Adipocyte (in vitro differentiated cells): ENCODE results near the gene DENND6A.

ENCODE experiments used
- DNase-seq: peaks from one replicate; pipeline ENCODE4 v3.0.0-alpha.2; 2015; ENCODE audit warnings: low read depth
- H3K27me3 ChIP-seq: replicated peaks from 2 replicates; pipeline ENCODE4 v1.7.0; 2013; ENCODE audit warnings: mild to moderate bottlenecking, low read length, moderate library complexity; ENCODE audit not compliant: control insufficient read depth, insufficient read depth
- H3K36me3 ChIP-seq: 2 replicates; pipeline ENCODE4 v1.7.0; 2013; ENCODE audit warnings: low read length, mild to moderate bottlenecking, moderate library complexity; ENCODE audit not compliant: control insufficient read depth, insufficient read depth, severe bottlenecking
- H3K4me1 ChIP-seq: 2 replicates; pipeline ENCODE4 v1.7.0; 2013; ENCODE audit warnings: mild to moderate bottlenecking, low read length, moderate library complexity; ENCODE audit not compliant: control insufficient read depth, insufficient read depth
- H3K4me3 ChIP-seq: 2 replicates; pipeline ENCODE4 v1.7.0; 2013; ENCODE audit warnings: mild to moderate bottlenecking, low read length, moderate library complexity
- H3K9ac ChIP-seq: 2 replicates; pipeline ENCODE4 v1.7.0; 2013; ENCODE audit warnings: mild to moderate bottlenecking, low read length, moderate library complexity
- H3K9me3 ChIP-seq: 2 replicates; pipeline ENCODE4 v1.7.0; 2013; ENCODE audit warnings: mild to moderate bottlenecking, low read length, moderate library complexity; ENCODE audit not compliant: control insufficient read depth

The DENND6A gene, protein sequence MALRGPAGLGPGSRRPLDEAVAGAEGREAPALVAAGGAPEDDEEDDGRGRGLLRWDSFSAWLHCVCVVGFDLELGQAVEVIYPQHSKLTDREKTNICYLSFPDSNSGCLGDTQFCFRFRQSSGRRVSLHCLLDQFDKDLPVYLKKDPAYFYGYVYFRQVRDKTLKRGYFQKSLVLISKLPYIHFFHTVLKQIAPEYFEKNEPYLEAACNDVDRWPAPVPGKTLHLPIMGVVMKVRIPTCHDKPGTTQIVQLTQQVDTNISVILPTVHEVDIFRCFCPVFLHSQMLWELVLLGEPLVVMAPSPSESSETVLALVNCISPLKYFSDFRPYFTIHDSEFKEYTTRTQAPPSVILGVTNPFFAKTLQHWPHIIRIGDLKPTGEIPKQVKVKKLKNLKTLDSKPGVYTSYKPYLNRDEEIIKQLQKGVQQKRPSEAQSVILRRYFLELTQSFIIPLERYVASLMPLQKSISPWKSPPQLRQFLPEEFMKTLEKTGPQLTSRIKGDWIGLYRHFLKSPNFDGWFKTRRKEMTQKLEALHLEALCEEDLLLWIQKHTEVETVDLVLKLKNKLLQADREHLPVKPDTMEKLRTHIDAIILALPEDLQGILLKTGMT

DNA sequence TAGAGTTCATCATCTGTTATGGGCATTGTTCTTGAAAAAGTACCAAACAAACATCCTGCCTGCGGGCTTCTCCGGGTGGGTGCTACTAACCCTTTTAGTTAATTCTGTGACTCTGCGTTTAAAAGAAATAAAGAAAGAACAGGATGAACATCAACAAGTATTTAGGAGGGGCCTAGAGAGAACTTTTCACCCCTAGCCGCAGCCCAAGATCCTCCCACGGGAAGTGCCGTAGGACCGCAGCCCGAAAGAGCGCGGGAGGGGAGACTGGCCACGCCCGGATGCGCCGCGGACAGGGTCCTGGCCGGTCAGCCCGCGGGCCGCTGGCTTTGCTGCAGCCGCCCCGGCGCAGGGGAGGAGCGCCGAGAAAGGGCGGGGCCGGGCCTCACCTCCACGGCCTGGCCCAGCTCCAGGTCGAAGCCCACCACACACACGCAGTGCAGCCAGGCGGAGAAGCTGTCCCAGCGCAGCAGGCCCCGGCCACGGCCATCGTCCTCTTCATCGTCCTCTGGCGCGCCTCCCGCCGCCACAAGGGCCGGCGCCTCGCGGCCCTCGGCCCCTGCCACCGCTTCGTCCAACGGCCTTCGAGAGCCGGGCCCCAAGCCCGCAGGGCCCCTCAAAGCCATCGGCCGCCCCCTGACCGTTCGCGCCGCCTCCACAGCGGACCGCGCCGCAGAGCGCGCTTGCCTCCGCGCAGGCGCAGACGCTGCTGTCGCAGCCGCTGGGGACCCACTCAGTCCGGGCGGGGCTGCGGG is at the start of gene DENND6A:
Gene DENND6A, minus strand, starts transcription at position 682 of the 752 bp plus-strand sequence. Its CDS starts 59 bp downstream, at position 623.
- no peaks in the 10 kb centered on the region for H3K9me3 ChIP-seq
- peak; percentile 98 for DNase-seq
- H3K36me3 ChIP-seq: no peaks in the 10 kb centered on the region
- H3K4me1 ChIP-seq: peaks cover 22% of the 10 kb centered on the region
- peak within 1 kb of the TSS; percentile 92 for H3K9ac ChIP-seq
- no peaks in the 10 kb centered on the region for H3K27me3 ChIP-seq
- peak within 1 kb of the TSS; percentile 90 for H3K4me3 ChIP-seq

GRCh38 chr3:57740027-57740426 is 47.1 kb upstream of the DENND6A start:
- Histone ChIP-seq H3K9ac (no peak overlapping the region), H3K4me3 (no peak overlapping the region), H3K27me3 (no peaks in the 10 kb centered on the region), H3K4me1 (peaks cover 5% of the 10 kb centered on the region), H3K9me3 (no peaks in the 10 kb centered on the region), H3K36me3 (no peaks in the 10 kb centered on the region)
- no peak for DNase-seq

GRCh38 chr3:57738391-57738790 is 45.5 kb upstream of the DENND6A start:
- no peak overlapping the region for H3K9ac ChIP-seq

GRCh38 chr3:57737840-57738239 is 45.0 kb upstream of the DENND6A start:
- no peak for DNase-seq
- Histone ChIP-seq H3K36me3 (no peaks in the 10 kb centered on the region), H3K9ac (no peak overlapping the region), H3K4me1 (peaks cover 5% of the 10 kb centered on the region), H3K9me3 (no peaks in the 10 kb centered on the region), H3K4me3 (no peak overlapping the region), H3K27me3 (no peaks in the 10 kb centered on the region)

More at GRCh38 chr3:57738391-57738790, 45.5 kb upstream of the DENND6A start:
- Histone ChIP-seq H3K36me3 (no peaks in the 10 kb centered on the region), H3K27me3 (no peaks in the 10 kb centered on the region), H3K4me3 (no peak overlapping the region), H3K9me3 (no peaks in the 10 kb centered on the region), H3K4me1 (peaks cover 5% of the 10 kb centered on the region)
- no peak for DNase-seq

DNA sequence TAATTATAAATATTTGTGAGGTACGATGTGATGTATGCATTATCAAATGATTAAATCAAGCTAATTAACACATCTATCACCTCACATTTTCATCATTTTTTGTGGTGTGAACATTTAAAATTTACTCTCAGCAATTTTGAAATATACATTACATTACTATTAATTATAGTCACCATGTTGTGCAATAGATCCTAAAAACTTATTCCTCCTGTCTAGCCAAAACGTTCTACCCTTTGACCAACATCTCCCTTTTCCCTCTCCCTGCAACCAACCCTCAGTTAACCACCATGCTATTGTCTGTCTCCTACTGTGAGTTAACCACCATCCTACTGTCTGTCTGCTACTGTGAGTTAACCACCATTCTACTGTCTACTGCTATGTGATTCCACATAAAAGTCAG is 42.5 kb upstream of the DENND6A start:
- no peak overlapping the region for H3K4me3 ChIP-seq
- no peaks in the 10 kb centered on the region for H3K36me3 ChIP-seq
- H3K9me3 ChIP-seq: no peaks in the 10 kb centered on the region
- H3K9ac ChIP-seq: no peak overlapping the region
- no peaks in the 10 kb centered on the region for H3K27me3 ChIP-seq
- peaks cover 18% of the 10 kb centered on the region for H3K4me1 ChIP-seq
- no peak for DNase-seq

DNA sequence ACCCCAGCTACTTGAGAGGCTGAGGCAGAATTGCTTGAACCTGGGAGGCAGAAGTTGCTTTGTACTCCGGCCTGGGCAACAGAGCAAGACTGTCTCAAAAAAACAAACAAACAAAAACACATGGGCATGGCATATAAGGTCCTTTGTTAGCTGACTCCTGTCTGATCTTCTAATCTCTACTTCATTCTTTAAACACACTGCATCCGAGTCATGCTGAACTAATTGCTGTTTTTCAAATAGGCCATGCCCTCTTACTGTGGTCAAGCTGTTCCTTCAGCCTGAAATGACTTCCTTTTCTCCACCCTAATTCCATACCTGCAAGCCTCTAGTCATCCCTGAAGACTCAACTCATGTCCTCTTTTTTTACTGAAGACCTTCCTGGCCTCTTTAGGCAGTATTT is 40.9 kb upstream of the DENND6A start:
- no peak for DNase-seq
- Histone ChIP-seq H3K4me3 (no peak overlapping the region), H3K9me3 (no peaks in the 10 kb centered on the region), H3K36me3 (no peaks in the 10 kb centered on the region), H3K9ac (no peak overlapping the region), H3K4me1 (peaks cover 18% of the 10 kb centered on the region), H3K27me3 (no peaks in the 10 kb centered on the region)

- H3K4me1 ChIP-seq: peaks cover 18% of the 10 kb centered on the region
- no peaks in the 10 kb centered on the region for H3K36me3 ChIP-seq
- H3K27me3 ChIP-seq: no peaks in the 10 kb centered on the region
- no peak overlapping the region for H3K9ac ChIP-seq
- DNase-seq: peak; percentile 50
- H3K4me3 ChIP-seq: no peak overlapping the region
- no peaks in the 10 kb centered on the region for H3K9me3 ChIP-seq
These were observed 38.4 kb upstream of the DENND6A start for GRCh38 chr3:57731311-57731710.

DNA sequence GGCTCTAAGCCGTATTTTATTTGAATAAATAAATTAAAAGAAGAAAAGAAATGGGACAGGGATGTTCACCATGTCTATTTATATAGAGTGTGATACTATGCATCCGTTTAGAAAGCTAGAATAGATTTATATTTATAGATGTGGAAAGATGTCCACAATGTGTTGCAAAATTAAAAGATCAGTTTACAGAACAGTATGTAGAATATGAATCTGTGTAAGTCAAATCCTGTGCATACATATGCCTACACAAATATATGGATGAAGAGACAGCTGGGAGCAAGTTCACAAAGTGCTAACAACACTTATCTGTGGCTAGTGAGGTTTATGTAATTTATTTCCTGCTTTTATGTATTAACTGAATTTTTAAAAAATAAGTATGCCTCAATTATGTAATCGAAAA is 37.8 kb upstream of the DENND6A start:
- no peak overlapping the region for H3K4me3 ChIP-seq
- no peaks in the 10 kb centered on the region for H3K9me3 ChIP-seq
- peaks cover 17% of the 10 kb centered on the region for H3K4me1 ChIP-seq
- no peaks in the 10 kb centered on the region for H3K27me3 ChIP-seq
- H3K36me3 ChIP-seq: no peaks in the 10 kb centered on the region
- no peak for DNase-seq
- H3K9ac ChIP-seq: no peak overlapping the region

GRCh38 chr3:57729334-57730045 is 36.6 kb upstream of the DENND6A start:
- DNase-seq: peak; percentile 34
- Histone ChIP-seq H3K9ac (no peak overlapping the region), H3K9me3 (no peaks in the 10 kb centered on the region), H3K4me3 (no peak overlapping the region), H3K27me3 (no peaks in the 10 kb centered on the region), H3K36me3 (no peaks in the 10 kb centered on the region), H3K4me1 (peaks cover 13% of the 10 kb centered on the region)

GRCh38 chr3:57727106-57727505 is 34.2 kb upstream of the DENND6A start:
- Histone ChIP-seq H3K36me3 (no peaks in the 10 kb centered on the region), H3K4me1 (peaks cover 13% of the 10 kb centered on the region), H3K27me3 (no peaks in the 10 kb centered on the region), H3K9ac (no peak overlapping the region), H3K4me3 (no peak overlapping the region), H3K9me3 (no peaks in the 10 kb centered on the region)
- no peak for DNase-seq

DNA sequence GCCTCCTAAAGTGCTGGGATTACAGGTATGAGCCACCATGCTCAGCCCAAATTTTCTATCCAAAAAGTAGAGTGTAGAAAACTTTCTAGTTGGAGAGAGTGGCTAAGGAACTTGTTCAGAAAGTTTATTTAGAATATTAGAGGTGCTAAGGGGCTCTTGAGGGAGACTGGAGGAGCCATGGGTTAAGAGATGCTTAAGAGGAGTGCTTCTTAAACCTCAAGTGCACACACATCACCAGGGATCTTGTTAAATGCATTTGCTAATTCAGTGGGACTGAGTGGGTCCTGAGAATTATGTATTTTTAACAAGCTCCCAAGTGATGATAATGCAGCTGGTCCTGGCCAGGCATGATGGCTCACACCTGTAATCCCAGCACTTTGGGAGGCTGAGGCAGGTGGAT is 33.5 kb upstream of the DENND6A start:
- no peak overlapping the region for H3K9ac ChIP-seq
- H3K36me3 ChIP-seq: no peaks in the 10 kb centered on the region
- no peaks in the 10 kb centered on the region for H3K9me3 ChIP-seq
- H3K4me1 ChIP-seq: peaks cover 9% of the 10 kb centered on the region
- DNase-seq: no peak
- no peaks in the 10 kb centered on the region for H3K27me3 ChIP-seq
- H3K4me3 ChIP-seq: no peak overlapping the region
